ENCODE results near the gene PDCD1.

PDCD1 gene

DNA sequence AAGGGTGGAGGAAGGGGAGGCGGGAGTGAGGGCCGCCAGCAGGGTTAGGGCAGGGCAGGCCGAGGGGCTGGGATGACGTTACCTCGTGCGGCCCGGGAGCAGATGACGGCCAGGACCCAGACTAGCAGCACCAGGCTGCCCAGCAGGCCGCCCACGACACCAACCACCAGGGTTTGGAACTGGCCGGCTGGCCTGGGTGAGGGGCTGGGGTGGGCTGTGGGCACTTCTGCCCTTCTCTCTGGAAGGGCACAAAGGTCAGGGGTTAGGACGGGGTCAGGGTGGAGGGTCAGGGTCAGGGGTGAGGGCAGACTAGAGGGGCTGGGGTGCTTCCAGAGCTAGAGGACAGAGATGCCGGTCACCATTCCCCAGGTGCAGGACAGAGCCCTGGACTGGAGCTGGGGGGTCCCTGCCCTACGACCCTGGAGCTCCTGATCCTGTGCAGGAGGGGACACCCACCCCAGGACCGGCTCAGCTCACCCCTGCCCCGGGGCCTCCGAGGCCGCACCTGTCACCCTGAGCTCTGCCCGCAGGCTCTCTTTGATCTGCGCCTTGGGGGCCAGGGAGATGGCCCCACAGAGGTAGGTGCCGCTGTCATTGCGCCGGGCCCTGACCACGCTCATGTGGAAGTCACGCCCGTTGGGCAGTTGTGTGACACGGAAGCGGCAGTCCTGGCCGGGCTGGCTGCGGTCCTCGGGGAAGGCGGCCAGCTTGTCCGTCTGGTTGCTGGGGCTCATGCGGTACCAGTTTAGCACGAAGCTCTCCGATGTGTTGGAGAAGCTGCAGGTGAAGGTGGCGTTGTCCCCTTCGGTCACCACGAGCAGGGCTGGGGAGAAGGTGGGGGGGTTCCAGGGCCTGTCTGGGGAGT, 6.3 kb downstream of the PDCD1 start:
- no peak overlapping the region for H3K27ac ChIP-seq (ENCODE audit: low read length)
- H2AFZ ChIP-seq (ENCODE audit: low read depth, low read length): no peak overlapping the region
- 0 out of 2 replicates have a peak, but pooled peaks cover 5% of the 10 kb centered on the region for H4K20me1 ChIP-seq (ENCODE audit: insufficient read depth, low read length)
- peaks cover 6% of the 10 kb centered on the region; the same call in 1 of the 2 replicates for H3K79me2 ChIP-seq (ENCODE audit: low read length)
- H3K27me3 ChIP-seq (ENCODE audit: low read depth, low read length): no peaks in the 10 kb centered on the region
- no peaks in the 10 kb centered on the region for H3K9me3 ChIP-seq (ENCODE audit: insufficient read depth, low read length)
- no peak for TF ChIP-seq EZH2phosphoT487 (IDR thresholded peaks at IDR 0.05; ENCODE audit: low read depth)
- TF ChIP-seq, protein P1, sequence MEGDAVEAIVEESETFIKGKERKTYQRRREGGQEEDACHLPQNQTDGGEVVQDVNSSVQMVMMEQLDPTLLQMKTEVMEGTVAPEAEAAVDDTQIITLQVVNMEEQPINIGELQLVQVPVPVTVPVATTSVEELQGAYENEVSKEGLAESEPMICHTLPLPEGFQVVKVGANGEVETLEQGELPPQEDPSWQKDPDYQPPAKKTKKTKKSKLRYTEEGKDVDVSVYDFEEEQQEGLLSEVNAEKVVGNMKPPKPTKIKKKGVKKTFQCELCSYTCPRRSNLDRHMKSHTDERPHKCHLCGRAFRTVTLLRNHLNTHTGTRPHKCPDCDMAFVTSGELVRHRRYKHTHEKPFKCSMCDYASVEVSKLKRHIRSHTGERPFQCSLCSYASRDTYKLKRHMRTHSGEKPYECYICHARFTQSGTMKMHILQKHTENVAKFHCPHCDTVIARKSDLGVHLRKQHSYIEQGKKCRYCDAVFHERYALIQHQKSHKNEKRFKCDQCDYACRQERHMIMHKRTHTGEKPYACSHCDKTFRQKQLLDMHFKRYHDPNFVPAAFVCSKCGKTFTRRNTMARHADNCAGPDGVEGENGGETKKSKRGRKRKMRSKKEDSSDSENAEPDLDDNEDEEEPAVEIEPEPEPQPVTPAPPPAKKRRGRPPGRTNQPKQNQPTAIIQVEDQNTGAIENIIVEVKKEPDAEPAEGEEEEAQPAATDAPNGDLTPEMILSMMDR (IDR thresholded peaks at IDR 0.05; ENCODE audit: low read depth, low read length): no peak
- no peak overlapping the region for H3K9ac ChIP-seq (ENCODE audit: low read length)
- H3K4me1 ChIP-seq (ENCODE audit: low read length): no peaks in the 10 kb centered on the region; the same call in 1 of the 2 replicates
- H3K4me3 ChIP-seq (ENCODE audit: low read length): no peak overlapping the region
- no peak overlapping the region for H3K4me2 ChIP-seq (ENCODE audit: low read length)
- no peaks in the 10 kb centered on the region for H3K36me3 ChIP-seq (replicated peaks; ENCODE audit: low read depth, low read length)

DNA sequence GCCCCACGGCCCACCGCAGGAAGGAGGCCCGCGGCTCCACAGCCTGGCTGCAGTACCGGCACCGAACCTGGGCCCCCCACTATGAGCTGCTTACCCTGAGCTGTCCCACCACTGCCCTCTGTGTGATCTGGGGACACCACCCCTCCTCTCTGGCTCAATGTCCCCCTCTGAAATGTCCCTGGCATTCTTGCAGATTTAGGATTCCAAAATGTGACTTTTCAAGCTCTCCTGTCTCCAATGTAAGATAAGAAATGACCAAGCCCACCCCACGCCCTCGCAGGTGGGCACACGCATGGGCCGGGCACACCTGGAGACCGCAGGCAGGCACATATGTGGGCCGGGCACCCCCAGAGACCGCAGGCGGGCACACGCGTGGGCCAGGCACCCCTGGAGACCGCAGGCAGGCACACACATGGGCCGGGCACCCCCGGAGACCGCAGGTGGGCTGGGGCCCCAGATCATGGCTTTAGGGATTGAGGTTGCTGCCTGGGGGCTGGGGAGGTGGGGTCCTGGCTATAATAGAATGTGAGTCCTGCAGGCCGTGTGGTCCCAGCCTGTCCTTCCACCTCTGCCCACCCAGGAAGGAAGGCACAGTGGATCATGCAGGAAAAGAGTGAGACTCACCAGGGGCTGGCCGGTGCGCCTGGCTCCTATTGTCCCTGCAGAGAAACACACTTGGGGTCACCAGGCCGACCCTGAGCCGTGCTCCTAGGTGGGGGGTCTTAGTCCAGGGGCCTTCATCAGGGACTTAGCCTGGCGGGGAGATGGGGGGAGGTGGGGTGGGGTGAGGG, 7.2 kb downstream of the PDCD1 start:
- H3K9me3 ChIP-seq (ENCODE audit: insufficient read depth, low read length): no peaks in the 10 kb centered on the region
- no peak overlapping the region for H3K4me2 ChIP-seq (ENCODE audit: low read length)
- no peaks in the 10 kb centered on the region for H3K36me3 ChIP-seq (replicated peaks; ENCODE audit: low read depth, low read length)
- H3K27ac ChIP-seq (ENCODE audit: low read length): no peak overlapping the region
- TF ChIP-seq EZH2phosphoT487 (IDR thresholded peaks at IDR 0.05; ENCODE audit: low read depth): no peak
- TF ChIP-seq, protein P1 (IDR thresholded peaks at IDR 0.05; ENCODE audit: low read depth, low read length): no peak
- H3K4me3 ChIP-seq (ENCODE audit: low read length): no peak overlapping the region
- no peaks in the 10 kb centered on the region for H3K4me1 ChIP-seq (ENCODE audit: low read length)
- H4K20me1 ChIP-seq (ENCODE audit: insufficient read depth, low read length): no peaks in the 10 kb centered on the region
- H3K79me2 ChIP-seq (ENCODE audit: low read length): no peaks in the 10 kb centered on the region
- H3K27me3 ChIP-seq (ENCODE audit: low read depth, low read length): no peaks in the 10 kb centered on the region
- no peak overlapping the region for H3K9ac ChIP-seq (ENCODE audit: low read length)
- H2AFZ ChIP-seq (ENCODE audit: low read depth, low read length): no peak overlapping the region

GRCh38 chr2:241850544-241851324, 8.0 kb downstream of the PDCD1 start:
- no peaks in the 10 kb centered on the region for H3K9me3 ChIP-seq (ENCODE audit: insufficient read depth, low read length)

More at GRCh38 chr2:241850544-241851324, 8.0 kb downstream of the PDCD1 start:
- H3K9ac ChIP-seq (ENCODE audit: low read length): no peak overlapping the region
- no peaks in the 10 kb centered on the region for H3K79me2 ChIP-seq (ENCODE audit: low read length)
- TF ChIP-seq, protein P1 (IDR thresholded peaks at IDR 0.05; ENCODE audit: low read depth, low read length): no peak
- TF ChIP-seq EZH2phosphoT487 (IDR thresholded peaks at IDR 0.05; ENCODE audit: low read depth): no peak
- no peak overlapping the region for H3K27ac ChIP-seq (ENCODE audit: low read length)
- no peaks in the 10 kb centered on the region for H3K36me3 ChIP-seq (replicated peaks; ENCODE audit: low read depth, low read length)
- no peaks in the 10 kb centered on the region for H4K20me1 ChIP-seq (ENCODE audit: insufficient read depth, low read length)
- no peaks in the 10 kb centered on the region for H3K27me3 ChIP-seq (ENCODE audit: low read depth, low read length)
- H2AFZ ChIP-seq (ENCODE audit: low read depth, low read length): no peak overlapping the region
- H3K4me2 ChIP-seq (ENCODE audit: low read length): no peak overlapping the region
- no peaks in the 10 kb centered on the region for H3K4me1 ChIP-seq (ENCODE audit: low read length)
- no peak overlapping the region for H3K4me3 ChIP-seq (ENCODE audit: low read length)
